Body of pancreas (tissue), 4 donors: Measurements from ENCODE around the gene JADE1.

Source experiments
- CTCF ChIP-seq, 7 experiments: fragments of 450-650 bp in 4 of 7; fragments of 200-600 bp in 3 of 7; sonication (generic) in 3 of 7; IDR thresholded peaks; one replicate each; pipeline ENCODE4 v1.5.1; 2016 to 2019; ENCODE audit warnings: antibody characterized with exemption in 7 of 7
- POLR2A ChIP-seq, 3 donors: fragments of 450-650 bp; IDR thresholded peaks; one replicate each; pipeline ENCODE4 v1.6.1; 2016; ENCODE audit warnings: antibody characterized with exemption in 3 of 3, mild to moderate bottlenecking in 2 of 3

- TF ChIP-seq CTCF (IDR thresholded peaks at IDR 0.05) (no peak), POLR2A (IDR thresholded peaks at IDR 0.05) (no peak)
Observed at GRCh38 chr4:128868758-128869157, 59.3 kb downstream of the JADE1 start.
